Measurements from ENCODE around the gene RFTN1. TPM values are rescaled to one million over a fixed set of nuclear protein-coding genes. Genes with fewer than 3 reads are reported as not detected.

Gene RFTN1
- polyA plus RNA-seq, 3 donors: 17.4 to 28.0 (median 27.2) TPM

GRCh38 chr3:16288664-16289063, 224.8 kb downstream of the RFTN1 start:
- H3K4me3 Mint-ChIP-seq: no peak overlapping the region
- H3K27me3 ChIP-seq (ENCODE audit: control insufficient read depth in 2 of 2, insufficient read depth in 2 of 2, low read length in 2 of 2): no peaks in the 10 kb centered on the region
- no peak overlapping the region for H3K9ac ChIP-seq (ENCODE audit: insufficient read depth, low read length, poor library complexity, severe bottlenecking)
- H2AFZ ChIP-seq (ENCODE audit: insufficient read depth, low read depth, low read length, poor library complexity, severe bottlenecking): no peak overlapping the region
- TF ChIP-seq, protein P1, sequence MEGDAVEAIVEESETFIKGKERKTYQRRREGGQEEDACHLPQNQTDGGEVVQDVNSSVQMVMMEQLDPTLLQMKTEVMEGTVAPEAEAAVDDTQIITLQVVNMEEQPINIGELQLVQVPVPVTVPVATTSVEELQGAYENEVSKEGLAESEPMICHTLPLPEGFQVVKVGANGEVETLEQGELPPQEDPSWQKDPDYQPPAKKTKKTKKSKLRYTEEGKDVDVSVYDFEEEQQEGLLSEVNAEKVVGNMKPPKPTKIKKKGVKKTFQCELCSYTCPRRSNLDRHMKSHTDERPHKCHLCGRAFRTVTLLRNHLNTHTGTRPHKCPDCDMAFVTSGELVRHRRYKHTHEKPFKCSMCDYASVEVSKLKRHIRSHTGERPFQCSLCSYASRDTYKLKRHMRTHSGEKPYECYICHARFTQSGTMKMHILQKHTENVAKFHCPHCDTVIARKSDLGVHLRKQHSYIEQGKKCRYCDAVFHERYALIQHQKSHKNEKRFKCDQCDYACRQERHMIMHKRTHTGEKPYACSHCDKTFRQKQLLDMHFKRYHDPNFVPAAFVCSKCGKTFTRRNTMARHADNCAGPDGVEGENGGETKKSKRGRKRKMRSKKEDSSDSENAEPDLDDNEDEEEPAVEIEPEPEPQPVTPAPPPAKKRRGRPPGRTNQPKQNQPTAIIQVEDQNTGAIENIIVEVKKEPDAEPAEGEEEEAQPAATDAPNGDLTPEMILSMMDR (IDR thresholded peaks at IDR 0.05): no peak
- peaks cover 6 to 41% of the 10 kb centered on the region in 2 donors for H3K36me3 ChIP-seq (replicated peaks in 1 of 2; ENCODE audit: control insufficient read depth in 1 of 2, insufficient read depth in 2 of 2, low read length in 2 of 2)
- intact Hi-C loops (cut with micrococcal nuclease): no loop called here
- no peak for DNase-seq
- peaks cover 34 to 44% of the 10 kb centered on the region in 2 donors for H3K36me3 Mint-ChIP-seq
- peaks cover 17 to 26% of the 10 kb centered on the region in 2 donors for H3K4me1 ChIP-seq (ENCODE audit: control insufficient read depth in 1 of 2, insufficient read depth in 2 of 2, low read length in 2 of 2)
- no peak overlapping the region for H3K27ac Mint-ChIP-seq
- H3K9me3 ChIP-seq (replicated peaks in 1 of 2; ENCODE audit: control insufficient read depth in 1 of 2, insufficient read depth in 1 of 2, low read length in 2 of 2): no peaks in the 10 kb centered on the region
- WGBS (ENCODE audit: insufficient coverage): 100% methylated on average over 1 of the region's 1 CpG
- H3K79me2 ChIP-seq (ENCODE audit: insufficient read depth, low read length): no peaks in the 10 kb centered on the region
- H3K9me3 Mint-ChIP-seq: peaks cover 0 to 4% (median 3%) of the 10 kb centered on the region in 7 donors
- no peaks in the 10 kb centered on the region for H4K20me1 ChIP-seq (ENCODE audit: insufficient read depth, low read length)
- peaks cover 34% of the 10 kb centered on the region for H3K4me1 Mint-ChIP-seq
- no peak overlapping the region for H3K4me2 ChIP-seq (replicated peaks; ENCODE audit: extremely low read depth, low read length, poor library complexity, severe bottlenecking)
- no peaks in the 10 kb centered on the region for H3K27me3 Mint-ChIP-seq (ENCODE audit: low read depth in 3 of 3)
- no peak overlapping the region for H3K4me3 ChIP-seq (replicated peaks in 1 of 3; ENCODE audit: low read depth in 2 of 3, low read length in 3 of 3)
- H3K27ac ChIP-seq (ENCODE audit: low read depth in 1 of 2, low read length in 2 of 2): peak overlapping the region in 1 of 2 donors; percentile 60

GRCh38 chr3:16286751-16287543, 226.6 kb downstream of the RFTN1 start:
- H3K27me3 ChIP-seq (ENCODE audit: control insufficient read depth in 2 of 2, insufficient read depth in 2 of 2, low read length in 2 of 2): no peaks in the 10 kb centered on the region
- TF ChIP-seq, protein P1 (IDR thresholded peaks at IDR 0.05): no peak
- H2AFZ ChIP-seq (ENCODE audit: insufficient read depth, low read depth, low read length, poor library complexity, severe bottlenecking): no peak overlapping the region
- no peak overlapping the region for H3K4me3 ChIP-seq (replicated peaks in 1 of 3; ENCODE audit: low read depth in 2 of 3, low read length in 3 of 3)
- Mint-ChIP-seq H3K9me3 (no peaks in the 10 kb centered on the region), H3K4me3 (peak overlapping the region in 1 of 2 donors; percentile 49), H3K4me1 (peaks cover 32% of the 10 kb centered on the region), H3K27me3 (ENCODE audit: low read depth in 3 of 3) (no peaks in the 10 kb centered on the region), H3K27ac (peak overlapping the region in 6 of 7 donors; percentile 49 to 78 (median 60)), H3K36me3 (peaks cover 40 to 44% of the 10 kb centered on the region in 2 donors)
- H3K4me1 ChIP-seq (ENCODE audit: control insufficient read depth in 1 of 2, insufficient read depth in 2 of 2, low read length in 2 of 2): peaks cover 17 to 26% of the 10 kb centered on the region in 2 donors
- H3K9me3 ChIP-seq (replicated peaks in 1 of 2; ENCODE audit: control insufficient read depth in 1 of 2, insufficient read depth in 1 of 2, low read length in 2 of 2): no peaks in the 10 kb centered on the region
- H3K27ac ChIP-seq (ENCODE audit: low read depth in 1 of 2, low read length in 2 of 2): peak overlapping the region; percentile 10 to 60
- H3K36me3 ChIP-seq (replicated peaks in 1 of 2; ENCODE audit: control insufficient read depth in 1 of 2, insufficient read depth in 2 of 2, low read length in 2 of 2): peaks cover 12 to 48% of the 10 kb centered on the region in 2 donors
- H3K9ac ChIP-seq (ENCODE audit: insufficient read depth, low read length, poor library complexity, severe bottlenecking): no peak overlapping the region
- intact Hi-C loops (cut with micrococcal nuclease): no loop called here
- DNase-seq: peak in 2 of 3 donors; percentile 20 to 34
- H3K79me2 ChIP-seq (ENCODE audit: insufficient read depth, low read length): no peaks in the 10 kb centered on the region
- no peaks in the 10 kb centered on the region for H4K20me1 ChIP-seq (ENCODE audit: insufficient read depth, low read length)
- WGBS (ENCODE audit: insufficient coverage): no CpG with 5 or more reads among the region's 6 CpGs
- H3K4me2 ChIP-seq (replicated peaks; ENCODE audit: extremely low read depth, low read length, poor library complexity, severe bottlenecking): no peak overlapping the region
